ENCODE measurements around the gene B4GALT3. TPM values are rescaled to one million over a fixed set of nuclear protein-coding genes. Genes with fewer than 3 reads are reported as not detected.

Gene B4GALT3
- total RNA-seq, 1 donor from 2014 or later, result 9.5 TPM

GRCh38 chr1:161172349-161172748, 5.0 kb downstream of the B4GALT3 start:
- H3K27me3 ChIP-seq, result no peaks in the 10 kb centered on the region
- H3F3A ChIP-seq (ENCODE audit: low read depth), result no peaks in the 10 kb centered on the region
- Mint-ChIP-seq H3K9me3 (no peaks in the 10 kb centered on the region), H3K4me3 (no peak overlapping the region), H3K4me1 (peaks cover 24% of the 10 kb centered on the region), H3K36me3 (peaks cover 33% of the 10 kb centered on the region), H3K27ac (no peak overlapping the region), H3K27me3 (ENCODE audit: insufficient read depth, low read depth) (no peaks in the 10 kb centered on the region)
- H3K9me3 ChIP-seq (ENCODE audit: low read depth), result no peaks in the 10 kb centered on the region
- no peaks in the 10 kb centered on the region for H3K36me3 ChIP-seq
- no peak overlapping the region for H2AFZ ChIP-seq (replicated peaks)
- no peak overlapping the region for H3K27ac ChIP-seq
- H3K79me2 ChIP-seq (ENCODE audit: low read depth), result no peaks in the 10 kb centered on the region
- TF ChIP-seq EZH2 (IDR thresholded peaks at IDR 0.05), result no peak
- no peak for TF ChIP-seq EZH2phosphoT487 (IDR thresholded peaks at IDR 0.05)
- no peak for TF ChIP-seq CTCF (IDR thresholded peaks at IDR 0.05)
- no peaks in the 10 kb centered on the region for H4K20me1 ChIP-seq (ENCODE audit: low read depth)
- no peak overlapping the region for H3K4me3 ChIP-seq
- DNase-seq (ENCODE audit: low spot score), result no peak
- no peaks in the 10 kb centered on the region for H3K4me1 ChIP-seq
- H3K4me2 ChIP-seq, result no peak overlapping the region
- H3K9ac ChIP-seq, result no peak overlapping the region

GRCh38 chr1:161171696-161172095, 5.6 kb downstream of the B4GALT3 start:
- Histone ChIP-seq H3K27ac (no peak overlapping the region), H3F3A (ENCODE audit: low read depth) (peaks cover 6% of the 10 kb centered on the region), H4K20me1 (ENCODE audit: low read depth) (no peaks in the 10 kb centered on the region), H3K27me3 (no peaks in the 10 kb centered on the region), H3K4me3 (no peak overlapping the region), H3K9ac (no peak overlapping the region), H3K36me3 (no peaks in the 10 kb centered on the region), H3K4me2 (no peak overlapping the region), H2AFZ (replicated peaks) (no peak overlapping the region), H3K9me3 (ENCODE audit: low read depth) (no peaks in the 10 kb centered on the region), H3K79me2 (ENCODE audit: low read depth) (no peaks in the 10 kb centered on the region), H3K4me1 (no peaks in the 10 kb centered on the region)
- Mint-ChIP-seq H3K4me3 (no peak overlapping the region), H3K27ac (no peak overlapping the region), H3K36me3 (peaks cover 33% of the 10 kb centered on the region), H3K9me3 (no peaks in the 10 kb centered on the region), H3K4me1 (peaks cover 27% of the 10 kb centered on the region), H3K27me3 (ENCODE audit: insufficient read depth, low read depth) (no peaks in the 10 kb centered on the region)
- TF ChIP-seq CTCF (IDR thresholded peaks at IDR 0.05) (no peak), EZH2 (IDR thresholded peaks at IDR 0.05) (no peak), EZH2phosphoT487 (IDR thresholded peaks at IDR 0.05) (no peak)
- DNase-seq (ENCODE audit: low spot score), result no peak

GRCh38 chr1:161171191-161171590, 6.1 kb downstream of the B4GALT3 start:
- H3K27me3 ChIP-seq, result no peaks in the 10 kb centered on the region
- Mint-ChIP-seq H3K27me3 (ENCODE audit: insufficient read depth, low read depth) (no peaks in the 10 kb centered on the region), H3K27ac (no peak overlapping the region), H3K36me3 (peaks cover 33% of the 10 kb centered on the region), H3K4me3 (no peak overlapping the region), H3K4me1 (peaks cover 22% of the 10 kb centered on the region), H3K9me3 (no peaks in the 10 kb centered on the region)
- H3K9ac ChIP-seq, result no peak overlapping the region
- no peak overlapping the region for H3K4me2 ChIP-seq
- no peak overlapping the region for H2AFZ ChIP-seq (replicated peaks)
- H3K4me1 ChIP-seq, result no peaks in the 10 kb centered on the region
- H3K79me2 ChIP-seq (ENCODE audit: low read depth), result no peaks in the 10 kb centered on the region
- H3K4me3 ChIP-seq, result no peak overlapping the region
- TF ChIP-seq CTCF (IDR thresholded peaks at IDR 0.05) (peak; percentile 15), EZH2phosphoT487 (IDR thresholded peaks at IDR 0.05) (no peak)
- DNase-seq (ENCODE audit: low spot score), result no peak
- H3F3A ChIP-seq (ENCODE audit: low read depth), result peaks cover 11% of the 10 kb centered on the region
- no peaks in the 10 kb centered on the region for H4K20me1 ChIP-seq (ENCODE audit: low read depth)
- no peaks in the 10 kb centered on the region for H3K9me3 ChIP-seq (ENCODE audit: low read depth)
- H3K36me3 ChIP-seq, result no peaks in the 10 kb centered on the region
- no peak overlapping the region for H3K27ac ChIP-seq

Data from neural progenitor cell (in vitro differentiated cells).